GM10266 (cell line): Measurements from ENCODE around the gene RAB40C.

Experiments used
- DNase-seq: peaks from one replicate; pipeline ENCODE4 v3.0.0; 2012; ENCODE audit errors: extremely low spot score
- CTCF ChIP-seq: IDR thresholded peaks from 2 replicates; pipeline ENCODE4 v1.5.1; 2012; ENCODE audit warnings: mild to moderate bottlenecking, low read depth; ENCODE audit not compliant: control insufficient read depth, insufficient read depth; ENCODE audit errors: missing control alignments

The RAB40C gene

GRCh38 chr16:578232-578869, 11.5 kb upstream of the RAB40C start:
- DNase-seq, result no peak
- no peak for TF ChIP-seq CTCF

GRCh38 chr16:578870-579405, 10.9 kb upstream of the RAB40C start:
- peak; percentile 63 for DNase-seq
- TF ChIP-seq CTCF, result peak; percentile 75

GRCh38 chr16:580141-580945, 9.5 kb upstream of the RAB40C start:
- TF ChIP-seq CTCF, result no peak
- no peak for DNase-seq

- DNase-seq, result no peak
- no peak for TF ChIP-seq CTCF
Observed at GRCh38 chr16:580946-581498, 8.8 kb upstream of the RAB40C start.

GRCh38 chr16:582218-582613, 7.7 kb upstream of the RAB40C start:
- TF ChIP-seq CTCF, result no peak
- no peak for DNase-seq

- DNase-seq, result no peak
- TF ChIP-seq CTCF, result no peak
Observed at GRCh38 chr16:582614-583331, 7.1 kb upstream of the RAB40C start.
